G401 (cell line): Measurements from ENCODE around the gene A1BG. TPM values are rescaled to one million over a fixed set of nuclear protein-coding genes. Genes with fewer than 3 reads are reported as not detected.
A peak's percentile ranks its signal among the peaks of the same experiment; 100 is the strongest.

Experiments
- DNase-seq: peaks from one replicate; pipeline ENCODE4 v3.0.0-alpha.2; 2015; ENCODE audit warnings: low spot score
- in situ Hi-C: cut with HindIII; loops from 2 replicates; pipeline ENCODE4 v1.10.0; 2016; ENCODE audit warnings: low sequenced_read_pairs, mixed read lengths
- total RNA-seq: library from RNA; depleted of rRNA; stranded (reverse); fragments of >200 nt; shearing (Covaris generic); gene quantifications from 2 replicates; pipeline ENCODE4 v1.2.3, GENCODE V29; 2014; rRNA removed

The A1BG gene, protein sequence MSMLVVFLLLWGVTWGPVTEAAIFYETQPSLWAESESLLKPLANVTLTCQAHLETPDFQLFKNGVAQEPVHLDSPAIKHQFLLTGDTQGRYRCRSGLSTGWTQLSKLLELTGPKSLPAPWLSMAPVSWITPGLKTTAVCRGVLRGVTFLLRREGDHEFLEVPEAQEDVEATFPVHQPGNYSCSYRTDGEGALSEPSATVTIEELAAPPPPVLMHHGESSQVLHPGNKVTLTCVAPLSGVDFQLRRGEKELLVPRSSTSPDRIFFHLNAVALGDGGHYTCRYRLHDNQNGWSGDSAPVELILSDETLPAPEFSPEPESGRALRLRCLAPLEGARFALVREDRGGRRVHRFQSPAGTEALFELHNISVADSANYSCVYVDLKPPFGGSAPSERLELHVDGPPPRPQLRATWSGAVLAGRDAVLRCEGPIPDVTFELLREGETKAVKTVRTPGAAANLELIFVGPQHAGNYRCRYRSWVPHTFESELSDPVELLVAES
- total RNA-seq: 64.2 and 80.3 TPM in 2 replicates

GRCh38 chr19:58352760-58353671 lies at the start of gene A1BG:
Gene A1BG, minus strand, starts transcription at chr19:58353492. Its CDS starts 55 bp downstream, at chr19:58353437.
- in situ Hi-C loops: no loop called here
- no peak for DNase-seq

DNA sequence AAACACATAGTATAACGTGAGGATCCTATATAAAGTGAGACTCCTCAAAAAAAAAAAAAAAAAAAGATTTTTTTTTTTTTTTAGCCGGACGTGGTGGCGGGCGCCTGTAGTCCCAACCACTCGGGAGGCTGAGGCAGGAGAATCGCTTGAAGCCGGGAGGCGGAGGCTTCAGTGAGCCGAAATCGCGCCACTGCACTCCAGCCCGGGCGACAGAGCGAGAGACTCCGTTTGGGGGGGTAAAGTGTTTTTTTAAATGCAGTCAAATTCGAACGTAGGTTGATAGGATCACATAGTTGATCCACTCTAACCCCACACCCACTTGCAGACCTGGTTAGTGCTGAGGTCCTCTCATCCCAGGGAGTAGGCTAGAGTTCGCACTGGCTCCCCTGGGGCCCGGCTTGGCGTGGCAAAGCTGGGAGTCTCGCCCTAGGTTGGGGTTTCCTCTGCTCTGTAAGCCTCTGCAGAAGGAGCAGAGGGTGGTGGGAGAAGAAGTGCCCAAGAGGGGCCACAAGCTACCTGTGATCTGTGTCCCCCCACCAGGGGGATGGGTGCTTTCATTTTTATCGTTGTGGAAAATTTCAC lies 48.6 kb upstream of the A1BG start:
- in situ Hi-C loops: no loop called here
- DNase-seq: no peak

GRCh38 chr19:58400916-58401839 lies 47.9 kb upstream of the A1BG start:
- DNase-seq: peak; percentile 100
- in situ Hi-C loops: no loop called here

GRCh38 chr19:58400316-58400915 lies 47.1 kb upstream of the A1BG start:
- peak; percentile 94 for DNase-seq
- in situ Hi-C loops: no loop called here

GRCh38 chr19:58399903-58400302 lies 46.6 kb upstream of the A1BG start:
- in situ Hi-C loops: no loop called here
- DNase-seq: no peak

- in situ Hi-C loops: no loop called here
- DNase-seq: no peak
These were observed 45.3 kb upstream of the A1BG start for GRCh38 chr19:58398545-58398944.

GRCh38 chr19:58398087-58398486 lies 44.8 kb upstream of the A1BG start:
- in situ Hi-C loops: no loop called here
- DNase-seq: no peak

DNA sequence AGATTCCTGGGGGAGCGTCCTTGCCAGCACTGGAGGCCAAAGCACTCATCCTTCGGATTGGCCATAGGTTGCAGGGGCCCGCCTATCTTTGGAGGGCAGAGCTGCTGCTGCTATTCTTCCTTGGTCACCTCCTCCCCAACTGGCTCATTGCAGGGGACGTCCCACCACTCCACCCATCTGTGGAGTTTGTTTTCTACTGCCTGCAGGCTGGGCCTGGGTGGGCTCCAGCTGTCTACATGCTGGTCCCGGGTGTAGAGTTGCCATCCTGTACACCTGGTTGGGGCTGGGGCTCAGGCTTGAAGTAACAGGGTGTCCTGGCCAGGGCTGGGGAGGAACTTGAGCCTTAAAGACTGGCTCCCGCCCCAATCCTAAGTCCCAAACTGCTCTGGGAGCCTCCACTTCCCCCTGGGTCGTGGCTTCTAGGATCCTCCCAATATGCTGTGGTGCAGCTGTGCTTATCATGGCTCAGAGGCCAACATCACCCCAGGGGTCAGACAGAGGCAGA lies 44.3 kb upstream of the A1BG start:
- in situ Hi-C loops: no loop called here
- DNase-seq: peak; percentile 13

DNA sequence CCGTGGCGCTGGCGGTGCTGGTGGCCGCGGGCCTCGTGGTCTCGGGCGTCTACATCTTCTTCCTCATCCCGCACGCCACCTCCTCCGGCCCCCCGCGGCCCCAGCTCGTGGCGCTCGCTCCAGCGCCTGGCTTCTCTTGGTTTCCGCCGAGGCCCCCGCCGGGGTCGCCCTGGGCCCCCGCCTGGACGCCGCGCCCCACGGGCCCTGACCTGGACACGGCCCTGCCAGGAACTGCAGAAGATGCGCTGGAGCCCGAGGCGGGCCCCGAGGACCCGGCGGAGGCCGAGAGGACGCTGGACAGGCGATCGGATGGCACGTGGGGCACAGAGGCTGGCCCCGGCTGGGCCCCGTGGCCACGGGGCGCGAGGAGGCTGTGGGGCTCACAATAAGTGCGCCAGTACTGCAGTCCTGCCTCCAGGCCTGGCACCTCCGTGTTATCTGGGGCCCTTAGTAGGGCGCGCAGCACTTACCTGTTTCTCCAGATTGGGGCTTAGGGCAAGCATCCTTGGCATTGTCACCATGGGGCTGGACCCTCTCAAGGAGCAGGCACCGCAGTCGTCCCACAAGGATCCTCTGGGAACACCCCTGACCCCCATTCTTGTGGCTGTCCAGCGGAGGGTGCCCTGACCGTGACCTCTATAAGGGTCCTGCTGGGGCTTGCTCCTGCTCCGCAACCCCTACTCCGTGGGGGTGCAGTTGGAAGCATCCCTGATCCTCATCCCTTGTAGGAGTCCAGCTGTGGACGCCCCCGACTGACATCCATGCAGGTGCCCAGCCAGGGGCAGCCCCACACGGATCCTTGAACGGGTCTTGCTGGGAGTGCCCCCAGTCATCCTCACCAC lies 43.6 kb upstream of the A1BG start:
- in situ Hi-C loops: no loop called here
- DNase-seq: no peak

DNA sequence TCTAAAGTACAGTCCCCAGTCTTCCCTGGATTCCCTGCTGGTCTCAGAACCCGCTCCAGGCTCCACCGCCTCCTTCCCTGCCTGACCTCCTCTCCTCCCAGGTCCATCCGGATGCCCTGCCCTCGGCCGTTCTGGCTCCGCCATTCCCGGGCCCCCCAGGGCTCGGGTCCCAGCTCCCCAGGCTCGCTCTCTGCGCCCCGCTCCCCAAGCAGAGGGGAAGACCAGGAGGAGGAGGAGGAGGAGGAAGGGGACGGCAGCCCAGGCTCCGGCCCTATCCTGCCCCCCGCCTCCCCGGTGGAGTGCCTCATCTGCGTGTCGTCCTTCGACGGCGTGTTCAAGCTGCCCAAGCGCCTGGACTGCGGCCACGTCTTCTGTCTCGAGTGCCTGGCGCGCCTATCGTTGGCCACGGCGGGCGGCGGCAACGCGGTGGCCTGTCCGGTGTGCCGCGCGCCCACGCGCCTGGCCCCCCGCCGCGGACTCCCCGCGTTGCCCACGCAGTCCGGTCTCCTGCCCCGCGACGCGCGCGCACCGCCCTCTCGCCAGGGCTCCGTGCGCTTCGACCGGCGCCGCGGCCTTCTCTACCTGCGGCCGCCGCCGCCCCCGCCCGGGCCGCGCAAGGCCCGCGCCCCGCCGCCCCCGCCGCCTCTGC lies 42.8 kb upstream of the A1BG start:
- peak; percentile 21 for DNase-seq
- in situ Hi-C loops: no loop called here

DNA sequence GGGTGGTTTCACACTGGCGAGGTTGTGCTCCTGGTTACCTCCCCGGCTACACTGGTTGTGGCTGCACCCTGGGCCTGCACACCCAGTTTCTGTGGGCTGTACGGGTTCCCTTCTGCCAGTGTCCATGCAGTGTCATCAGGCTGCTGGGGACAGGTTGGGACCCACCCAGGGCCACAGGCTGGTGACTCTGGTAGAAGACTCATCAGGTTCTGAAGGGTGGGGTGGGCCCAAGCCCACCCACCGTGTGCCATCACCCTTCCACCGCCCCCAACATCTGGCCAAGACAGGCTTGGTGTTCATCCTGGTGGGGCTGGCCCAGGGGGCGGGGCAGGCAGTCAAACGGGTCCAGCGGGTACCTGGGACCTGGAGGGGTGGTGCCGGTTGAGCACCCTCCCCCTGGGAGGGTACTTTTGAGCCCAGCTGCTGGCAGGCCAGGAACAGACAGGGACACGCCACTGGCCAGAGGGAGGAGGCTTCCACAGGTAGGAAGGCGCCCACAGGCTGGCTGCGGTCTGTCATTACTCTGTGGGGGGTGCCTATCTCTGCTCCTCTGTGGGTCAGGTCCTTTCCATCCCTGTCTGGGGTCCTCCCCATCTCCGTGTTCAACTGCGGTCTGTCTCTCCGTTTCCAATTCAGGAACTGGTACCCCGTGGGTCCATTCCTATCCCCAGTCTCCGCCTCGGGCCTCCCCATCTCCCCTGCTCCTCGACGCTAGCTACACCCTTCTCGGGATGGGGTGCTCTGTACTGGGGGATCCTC lies 42.1 kb upstream of the A1BG start, which contains the start of gene RNF225:
TSS of gene RNF225 (plus strand) at position 437 of the 759 bp plus-strand sequence. CDS start 434 bp downstream, outside the sequence.
- DNase-seq: peak; percentile 13

DNA sequence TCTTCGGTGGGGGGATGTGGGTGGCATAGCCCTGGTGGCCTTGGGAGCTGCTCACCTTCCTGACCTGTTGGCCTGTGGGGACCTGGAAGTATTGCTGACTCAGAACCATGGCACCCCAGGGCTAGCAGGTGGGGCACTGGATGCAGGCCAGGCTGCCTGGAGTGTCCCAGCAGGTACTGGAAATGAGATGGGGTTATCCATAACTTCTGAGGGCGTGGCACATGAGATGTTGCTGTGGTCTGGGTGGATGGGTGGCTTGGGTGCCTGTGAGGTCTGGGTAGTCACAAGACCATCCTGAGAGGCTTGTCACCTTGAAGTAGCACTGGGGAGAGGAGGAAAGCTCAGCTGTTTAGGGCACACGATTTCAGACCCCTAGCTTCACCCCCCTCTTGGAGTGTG lies 41.5 kb upstream of the A1BG start:
- in situ Hi-C loops: no loop called here
- DNase-seq: no peak

More for the DNA sequence above, 42.1 kb upstream of the A1BG start, which contains the start of gene RNF225:
- in situ Hi-C loops: no loop called here

GRCh38 chr19:58393725-58394033 lies 40.4 kb upstream of the A1BG start:
- DNase-seq: no peak
- in situ Hi-C loops: no loop called here

GRCh38 chr19:58392945-58393724 lies 39.8 kb upstream of the A1BG start:
- no peak for DNase-seq
- in situ Hi-C loops: no loop called here

DNA sequence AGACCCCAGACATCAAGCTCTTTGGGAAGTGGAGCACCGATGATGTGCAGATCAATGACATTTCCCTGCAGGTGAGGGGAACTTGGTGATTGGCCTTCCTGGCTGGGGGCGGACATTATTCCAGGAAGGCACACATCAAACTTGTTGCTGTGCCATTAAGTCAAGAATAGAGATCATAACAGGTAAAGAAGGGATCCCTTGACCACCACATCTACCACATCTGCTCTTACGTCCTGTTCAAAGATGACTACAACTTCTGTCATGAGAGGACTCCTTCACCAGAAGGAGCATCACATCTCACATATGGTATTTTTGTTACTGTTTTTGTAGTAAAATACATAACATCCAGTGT lies 34.9 kb upstream of the A1BG start:
- in situ Hi-C loops: no loop called here
- no peak for DNase-seq
